MCF 10A (cell line): Measurements from ENCODE around the gene AIP. TPM values are rescaled to one million over a fixed set of nuclear protein-coding genes. Genes with fewer than 3 reads are reported as not detected.
A peak's percentile ranks its signal among the peaks of the same experiment; 100 is the strongest.

Source experiments
- BruUV-seq: library from RNA; stranded (reverse); fragments of 400-500 nt; replicated peaks from 2 replicates; lab custom pipeline; 2021; lab: Mats Ljungman, UMichigan
- CTCF ChIA-PET: fragments of 300-600 bp; sonication (Branson Sonifier 250); formaldehyde crosslinking; extraction: SDS; loops from one replicate; lab custom pipeline; 2021; ENCODE audit warnings: antibody characterized with exemption, inconsistent platforms; lab: Yijun Ruan, JAX
- POLR2A ChIA-PET: fragments of 300-600, 350-650 bp; sonication (Branson Sonifier 250); formaldehyde crosslinking; extraction: SDS; loops from one replicate; lab custom pipeline; 2020; ENCODE audit warnings: antibody characterized with exemption, inconsistent platforms; lab: Yijun Ruan, JAX
- DNase-seq: peaks from one replicate; pipeline ENCODE4 v3.0.0-alpha.2; 2018; ENCODE audit not compliant: unreplicated experiment
- H3K27ac Mint-ChIP-seq: one replicate; pipeline ENCODE4 v1.8.0; 2022; ENCODE audit warnings: mild to moderate bottlenecking, low read depth, mixed read lengths; ENCODE audit not compliant: unreplicated experiment
- H3K27me3 Mint-ChIP-seq: one replicate; pipeline ENCODE4 v1.8.0; 2022; ENCODE audit warnings: mixed read lengths; ENCODE audit not compliant: insufficient read depth, unreplicated experiment
- H3K36me3 Mint-ChIP-seq: one replicate; pipeline ENCODE4 v1.8.0; 2022; ENCODE audit warnings: mild to moderate bottlenecking, moderate library complexity, mixed read lengths; ENCODE audit not compliant: insufficient read depth, unreplicated experiment
- H3K4me1 Mint-ChIP-seq: one replicate; pipeline ENCODE4 v1.8.0; 2022; ENCODE audit warnings: mixed read lengths; ENCODE audit not compliant: insufficient read depth, unreplicated experiment
- H3K4me3 Mint-ChIP-seq: one replicate; pipeline ENCODE4 v1.8.0; 2022; ENCODE audit warnings: mild to moderate bottlenecking, moderate library complexity, mixed read lengths; ENCODE audit not compliant: unreplicated experiment
- H3K9me3 Mint-ChIP-seq: one replicate; pipeline ENCODE4 v1.8.0; 2022; ENCODE audit warnings: mixed read lengths; ENCODE audit not compliant: unreplicated experiment
- CTCF ChIP-seq: fragments of 200-600 bp; IDR thresholded peaks from one replicate; pipeline ENCODE4 v1.8.0; 2022; ENCODE audit warnings: antibody characterized with exemption, mild to moderate bottlenecking; ENCODE audit not compliant: unreplicated experiment
- intact Hi-C: fragments of 100-400 bp; cut with micrococcal nuclease; formaldehyde crosslinking; loops from 2 replicates; pipeline ENCODE4 v1.14.1; 2022
- total RNA-seq: library from RNA; stranded (reverse); gene quantifications from 2 replicates; pipeline ENCODE4 v1.2.3, GENCODE V29; 2022

Gene AIP
- total RNA-seq, 1 experiment from 2014 or later, result 30.5 TPM

- peaks cover 27% of the 10 kb centered on the region for H3K4me1 Mint-ChIP-seq
- CTCF ChIA-PET, result interaction anchor here (0.5 to 1.0 kb wide), 5 partner anchors 26 to 247 kb away, joined by 3 to 5 read pairs (median 4); partner anchors contain the start of gene RPS6KB2
- intact Hi-C loops, result loop anchor here (5.0 kb wide), 1 partner anchor 77 kb away; the partner anchor contains the start of gene GSTP1
- no peaks in the 10 kb centered on the region for H3K27me3 Mint-ChIP-seq
- DNase-seq, result peak; percentile 57
- H3K4me3 Mint-ChIP-seq, result peak within 1 kb of the TSS; percentile 92
- POLR2A ChIA-PET, result interaction anchor here (0.7 to 2.3 kb wide), 12 partner anchors 16 to 113 kb away, joined by 3 to 22 read pairs (median 4); partner anchors contain the start of genes AIP, CORO1B, GSTP1 and PPP1CA
- no TSS peak for BruUV-seq
- H3K9me3 Mint-ChIP-seq, result no peaks in the 10 kb centered on the region
- TF ChIP-seq CTCF, result no peak
- H3K36me3 Mint-ChIP-seq, result peaks cover 26% of the 10 kb centered on the region
- H3K27ac Mint-ChIP-seq, result peak within 1 kb of the TSS; percentile 87
These were observed 22.2 kb downstream of the AIP start, which contains the start of gene PITPNM1 for GRCh38 chr11:67504950-67505581. TSS of gene PITPNM1 (minus strand) at chr11:67505363. CDS start at chr11:67504180, 1,183 bp downstream.

- H3K27me3 Mint-ChIP-seq, result no peaks in the 10 kb centered on the region
- H3K9me3 Mint-ChIP-seq, result no peaks in the 10 kb centered on the region
- ChIA-PET POLR2A (interaction anchor here (0.6 to 2.3 kb wide), 12 partner anchors 15 to 114 kb away, joined by 3 to 22 read pairs (median 4); partner anchors contain the start of genes AIP, CORO1B, GSTP1 and PPP1CA), CTCF (interaction anchor here (0.5 to 1.0 kb wide), 11 partner anchors 36 to 246 kb away, joined by 3 to 8 read pairs (median 3); partner anchors contain the start of genes PPP1CA and RPS6KB2)
- BruUV-seq, result no TSS peak
- intact Hi-C loops, result loop anchor here (1.0 to 5.0 kb wide), 7 partner anchors 22 to 152 kb away; partner anchors contain the start of genes AIP, CORO1B, GSTP1 and POLD4
- peak; percentile 89 for TF ChIP-seq CTCF
- H3K36me3 Mint-ChIP-seq, result peaks cover 20% of the 10 kb centered on the region
- H3K4me3 Mint-ChIP-seq, result peak overlapping the region; percentile 92
- peak; percentile 99 for DNase-seq
- peak overlapping the region; percentile 87 for H3K27ac Mint-ChIP-seq
- peaks cover 27% of the 10 kb centered on the region for H3K4me1 Mint-ChIP-seq
These were observed 23.0 kb downstream of the AIP start for GRCh38 chr11:67505605-67506396.

- POLR2A ChIA-PET, result interaction anchor here (0.6 to 2.3 kb wide), 5 partner anchors 38 to 114 kb away, joined by 3 to 22 read pairs (median 6); partner anchors contain the start of genes GSTP1, PPP1CA and TMEM134
- intact Hi-C loops, result loop anchor here (1.0 to 5.0 kb wide), 7 partner anchors 23 to 153 kb away; partner anchors contain the start of genes AIP, CORO1B, GSTP1 and POLD4
These were observed 23.7 kb downstream of the AIP start for GRCh38 chr11:67506426-67507051.

More at GRCh38 chr11:67506426-67507051, 23.7 kb downstream of the AIP start:
- BruUV-seq, result no TSS peak
- Mint-ChIP-seq H3K4me1 (peaks cover 20% of the 10 kb centered on the region), H3K27ac (peak overlapping the region; percentile 87), H3K9me3 (no peaks in the 10 kb centered on the region), H3K27me3 (no peaks in the 10 kb centered on the region), H3K36me3 (peaks cover 12% of the 10 kb centered on the region), H3K4me3 (peak overlapping the region; percentile 92)
- CTCF ChIA-PET, result interaction anchor here (0.5 to 1.0 kb wide), 8 partner anchors 20 to 161 kb away, joined by 3 to 8 read pairs (median 3); partner anchors contain the start of gene PPP1CA
- TF ChIP-seq CTCF, result no peak
- DNase-seq, result no peak
